CD4-positive, alpha-beta T cell treated with Interleukin-2 at 100 ng/mL for 4 hours (primary cell): Measurements from ENCODE around the gene DTX2.
"Not testable (repeated sequence)": the region's sequence is repeated elsewhere in the genome, so short reads cannot be mapped to it uniquely, and the experiment has no call there.

Experiments used
- DNase-seq: peaks from one replicate; pipeline ENCODE4 v3.0.0-alpha.2; 2020; ENCODE audit warnings: low spot score

Gene DTX2

GRCh38 chr7:76492139-76492538 is 30.6 kb downstream of the DTX2 start:
- DNase-seq = not testable (repeated sequence)

- not testable (repeated sequence) for DNase-seq
Observed at GRCh38 chr7:76495717-76496116, 34.2 kb downstream of the DTX2 start.

- not testable (repeated sequence) for DNase-seq
Observed at GRCh38 chr7:76497918-76498582, 36.5 kb downstream of the DTX2 start.

GRCh38 chr7:76498583-76499200 is 37.2 kb downstream of the DTX2 start:
- not testable (repeated sequence) for DNase-seq

GRCh38 chr7:76499201-76499923 is 37.9 kb downstream of the DTX2 start:
- not testable (repeated sequence) for DNase-seq

- DNase-seq = not testable (repeated sequence)
Observed at GRCh38 chr7:76499924-76500241, 38.4 kb downstream of the DTX2 start.

GRCh38 chr7:76502224-76502623 is 40.7 kb downstream of the DTX2 start:
- DNase-seq = not testable (repeated sequence)

- DNase-seq = not testable (repeated sequence)
Observed at GRCh38 chr7:76502836-76503235, 41.3 kb downstream of the DTX2 start.

GRCh38 chr7:76503244-76503643 is 41.7 kb downstream of the DTX2 start:
- not testable (repeated sequence) for DNase-seq

- not testable (repeated sequence) for DNase-seq
Observed at GRCh38 chr7:76504351-76505167, 43.0 kb downstream of the DTX2 start.

GRCh38 chr7:76505168-76506080 is 43.9 kb downstream of the DTX2 start:
- DNase-seq = no peak

- no peak for DNase-seq
Observed at GRCh38 chr7:76506081-76506440, 44.6 kb downstream of the DTX2 start.

GRCh38 chr7:76506643-76507042 is 45.1 kb downstream of the DTX2 start:
- DNase-seq = not testable (repeated sequence)

GRCh38 chr7:76507723-76508406 is 46.4 kb downstream of the DTX2 start:
- DNase-seq = peak; percentile 1

GRCh38 chr7:76509931-76510877 is 48.7 kb downstream of the DTX2 start, which contains the start of gene UPK3B:
UPK3B (plus strand) TSS chr7:76510552; CDS start chr7:76510653, 101 bp downstream.
- DNase-seq = no peak

GRCh38 chr7:76511200-76511910 is 49.8 kb downstream of the DTX2 start:
- not testable (repeated sequence) for DNase-seq

- not testable (repeated sequence) for DNase-seq
Observed at GRCh38 chr7:76511911-76512885, 50.7 kb downstream of the DTX2 start.
